GM23338 (cell line): ENCODE measurements around the gene USH2A.

Source experiments
- CREB1 ChIP-seq: fragments of 250-450 bp; sonication (Bioruptor Pico); IDR thresholded peaks from 2 replicates; pipeline ENCODE4 v1.5.0; 2020; ENCODE audit warnings: low read depth, mild to moderate bottlenecking, moderate library complexity
- EZH2 ChIP-seq: fragments of 200-600 bp; sonication (generic); IDR thresholded peaks from one replicate; pipeline ENCODE4 v1.8.0; 2017; ENCODE audit warnings: antibody characterized with exemption, mild to moderate bottlenecking, low read depth; ENCODE audit not compliant: unreplicated experiment
- EZH2phosphoT487 ChIP-seq: fragments of 200-600 bp; sonication (generic); IDR thresholded peaks from one replicate; pipeline ENCODE4 v1.8.1; 2018; ENCODE audit warnings: antibody characterized with exemption; ENCODE audit not compliant: unreplicated experiment
- JUNB ChIP-seq: IDR thresholded peaks from one replicate; pipeline ENCODE4 v1.6.1; 2016; ENCODE audit warnings: antibody characterized with exemption; ENCODE audit not compliant: unreplicated experiment
- NANOG ChIP-seq: IDR thresholded peaks from 2 replicates; pipeline ENCODE4 v1.6.1; 2016; ENCODE audit warnings: antibody characterized with exemption, borderline replicate concordance
- POLR2AphosphoS5 ChIP-seq: IDR thresholded peaks from 2 replicates; pipeline ENCODE4 v1.6.1; 2016; ENCODE audit warnings: antibody characterized with exemption, low read depth
- ZNF462 ChIP-seq: fragments of 250-450 bp; sonication (Bioruptor Pico); IDR thresholded peaks from 2 replicates; pipeline ENCODE4 v1.5.0; 2020; ENCODE audit warnings: mild to moderate bottlenecking, moderate library complexity
- TF ChIP-seq, protein P1 (sequence below), 2 experiments: fragments of 200-600 bp in 1 of 2; sonication (generic) in 1 of 2; conservative IDR thresholded peaks; 2 replicates each; pipeline versions ENCODE4 v1.5.1 to v1.6.1; 2016 to 2017; ENCODE audit warnings: antibody characterized with exemption in 2 of 2, low read depth in 2 of 2, mild to moderate bottlenecking in 2 of 2, moderate library complexity in 1 of 2
- TF ChIP-seq, protein P2 (sequence below): IDR thresholded peaks from 2 replicates; pipeline ENCODE4 v1.6.1; 2016; ENCODE audit warnings: antibody characterized with exemption
- TF ChIP-seq, protein P3 (sequence below): IDR thresholded peaks from one replicate; pipeline ENCODE4 v1.6.1; 2018; ENCODE audit warnings: antibody characterized with exemption; ENCODE audit not compliant: unreplicated experiment

DNA sequence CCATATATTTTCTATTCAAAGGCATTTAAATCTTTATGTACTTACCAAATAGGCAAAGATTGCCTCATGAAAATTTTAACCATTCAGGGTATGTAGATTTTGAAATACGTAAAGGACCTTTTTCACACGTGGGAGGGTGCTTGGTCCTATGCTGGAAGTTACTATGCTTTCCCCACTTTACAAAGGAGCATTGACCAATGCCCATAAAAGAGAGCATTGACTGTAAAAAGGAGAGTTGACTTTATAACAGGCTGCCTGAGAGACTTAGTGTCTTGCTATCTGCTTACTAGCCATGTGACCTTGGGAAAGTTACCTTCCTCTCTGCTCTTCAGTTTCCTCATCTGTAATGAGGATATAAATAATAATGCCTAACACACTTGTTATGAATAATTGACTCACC, 346.5 kb downstream of the USH2A start:
- TF ChIP-seq, protein P1, sequence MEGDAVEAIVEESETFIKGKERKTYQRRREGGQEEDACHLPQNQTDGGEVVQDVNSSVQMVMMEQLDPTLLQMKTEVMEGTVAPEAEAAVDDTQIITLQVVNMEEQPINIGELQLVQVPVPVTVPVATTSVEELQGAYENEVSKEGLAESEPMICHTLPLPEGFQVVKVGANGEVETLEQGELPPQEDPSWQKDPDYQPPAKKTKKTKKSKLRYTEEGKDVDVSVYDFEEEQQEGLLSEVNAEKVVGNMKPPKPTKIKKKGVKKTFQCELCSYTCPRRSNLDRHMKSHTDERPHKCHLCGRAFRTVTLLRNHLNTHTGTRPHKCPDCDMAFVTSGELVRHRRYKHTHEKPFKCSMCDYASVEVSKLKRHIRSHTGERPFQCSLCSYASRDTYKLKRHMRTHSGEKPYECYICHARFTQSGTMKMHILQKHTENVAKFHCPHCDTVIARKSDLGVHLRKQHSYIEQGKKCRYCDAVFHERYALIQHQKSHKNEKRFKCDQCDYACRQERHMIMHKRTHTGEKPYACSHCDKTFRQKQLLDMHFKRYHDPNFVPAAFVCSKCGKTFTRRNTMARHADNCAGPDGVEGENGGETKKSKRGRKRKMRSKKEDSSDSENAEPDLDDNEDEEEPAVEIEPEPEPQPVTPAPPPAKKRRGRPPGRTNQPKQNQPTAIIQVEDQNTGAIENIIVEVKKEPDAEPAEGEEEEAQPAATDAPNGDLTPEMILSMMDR (conservative IDR thresholded peaks at IDR 0.05; ENCODE audit: low read depth in 2 of 2): no peak
- TF ChIP-seq EZH2: no peak
- no peak for TF ChIP-seq ZNF462
- TF ChIP-seq, protein P2, sequence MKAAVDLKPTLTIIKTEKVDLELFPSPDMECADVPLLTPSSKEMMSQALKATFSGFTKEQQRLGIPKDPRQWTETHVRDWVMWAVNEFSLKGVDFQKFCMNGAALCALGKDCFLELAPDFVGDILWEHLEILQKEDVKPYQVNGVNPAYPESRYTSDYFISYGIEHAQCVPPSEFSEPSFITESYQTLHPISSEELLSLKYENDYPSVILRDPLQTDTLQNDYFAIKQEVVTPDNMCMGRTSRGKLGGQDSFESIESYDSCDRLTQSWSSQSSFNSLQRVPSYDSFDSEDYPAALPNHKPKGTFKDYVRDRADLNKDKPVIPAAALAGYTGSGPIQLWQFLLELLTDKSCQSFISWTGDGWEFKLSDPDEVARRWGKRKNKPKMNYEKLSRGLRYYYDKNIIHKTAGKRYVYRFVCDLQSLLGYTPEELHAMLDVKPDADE: no peak
- TF ChIP-seq, protein P3, sequence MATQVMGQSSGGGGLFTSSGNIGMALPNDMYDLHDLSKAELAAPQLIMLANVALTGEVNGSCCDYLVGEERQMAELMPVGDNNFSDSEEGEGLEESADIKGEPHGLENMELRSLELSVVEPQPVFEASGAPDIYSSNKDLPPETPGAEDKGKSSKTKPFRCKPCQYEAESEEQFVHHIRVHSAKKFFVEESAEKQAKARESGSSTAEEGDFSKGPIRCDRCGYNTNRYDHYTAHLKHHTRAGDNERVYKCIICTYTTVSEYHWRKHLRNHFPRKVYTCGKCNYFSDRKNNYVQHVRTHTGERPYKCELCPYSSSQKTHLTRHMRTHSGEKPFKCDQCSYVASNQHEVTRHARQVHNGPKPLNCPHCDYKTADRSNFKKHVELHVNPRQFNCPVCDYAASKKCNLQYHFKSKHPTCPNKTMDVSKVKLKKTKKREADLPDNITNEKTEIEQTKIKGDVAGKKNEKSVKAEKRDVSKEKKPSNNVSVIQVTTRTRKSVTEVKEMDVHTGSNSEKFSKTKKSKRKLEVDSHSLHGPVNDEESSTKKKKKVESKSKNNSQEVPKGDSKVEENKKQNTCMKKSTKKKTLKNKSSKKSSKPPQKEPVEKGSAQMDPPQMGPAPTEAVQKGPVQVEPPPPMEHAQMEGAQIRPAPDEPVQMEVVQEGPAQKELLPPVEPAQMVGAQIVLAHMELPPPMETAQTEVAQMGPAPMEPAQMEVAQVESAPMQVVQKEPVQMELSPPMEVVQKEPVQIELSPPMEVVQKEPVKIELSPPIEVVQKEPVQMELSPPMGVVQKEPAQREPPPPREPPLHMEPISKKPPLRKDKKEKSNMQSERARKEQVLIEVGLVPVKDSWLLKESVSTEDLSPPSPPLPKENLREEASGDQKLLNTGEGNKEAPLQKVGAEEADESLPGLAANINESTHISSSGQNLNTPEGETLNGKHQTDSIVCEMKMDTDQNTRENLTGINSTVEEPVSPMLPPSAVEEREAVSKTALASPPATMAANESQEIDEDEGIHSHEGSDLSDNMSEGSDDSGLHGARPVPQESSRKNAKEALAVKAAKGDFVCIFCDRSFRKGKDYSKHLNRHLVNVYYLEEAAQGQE: no peak
- TF ChIP-seq POLR2AphosphoS5: no peak
- no peak for TF ChIP-seq EZH2phosphoT487
- no peak for TF ChIP-seq CREB1
- TF ChIP-seq NANOG: no peak
- TF ChIP-seq JUNB: no peak
